ENCODE measurements around the gene CLECL1. TPM values are rescaled to one million over a fixed set of nuclear protein-coding genes. Genes with fewer than 3 reads are reported as not detected.

The CLECL1 gene
- total and polyA plus RNA-seq, 2 experiments from 2014 or later: not detected

GRCh38 chr12:9735601-9736000, 2.7 kb upstream of the CLECL1 start:
- DNase-seq (ENCODE audit: low spot score): no peak
- H3K4me1 ChIP-seq (ENCODE audit: insufficient read depth): peaks cover 6% of the 10 kb centered on the region
- peaks cover 3% of the 10 kb centered on the region for H3K27me3 Mint-ChIP-seq (ENCODE audit: insufficient read depth, low read depth, poor library complexity)
- H3K27ac Mint-ChIP-seq: no peak overlapping the region
- H3K79me2 ChIP-seq (replicated peaks; ENCODE audit: insufficient read depth): no peaks in the 10 kb centered on the region
- H3K9me3 Mint-ChIP-seq: no peaks in the 10 kb centered on the region
- no peaks in the 10 kb centered on the region for H3K4me1 Mint-ChIP-seq
- no peak overlapping the region for H3K4me3 Mint-ChIP-seq
- no peak for TF ChIP-seq ETS1 (IDR thresholded peaks at IDR 0.05)
- TF ChIP-seq EZH2 (IDR thresholded peaks at IDR 0.05; ENCODE audit: low read depth, unreplicated experiment): no peak
- TF ChIP-seq STAT1 (IDR thresholded peaks at IDR 0.05; ENCODE audit: unreplicated experiment): no peak
- TF ChIP-seq POLR2AphosphoS5 (IDR thresholded peaks at IDR 0.05; ENCODE audit: low read depth): no peak
- TF ChIP-seq ZNF114 (CRISPR knock-in tag; IDR thresholded peaks at IDR 0.05): no peak
- no peak for TF ChIP-seq ZNF462 (CRISPR knock-in tag; IDR thresholded peaks at IDR 0.05)
- no peak for TF ChIP-seq CREB1 (CRISPR knock-in tag; IDR thresholded peaks at IDR 0.05; ENCODE audit: low read depth)
- no peak for TF ChIP-seq REST (IDR thresholded peaks at IDR 0.05; ENCODE audit: unreplicated experiment)
- TF ChIP-seq ZNF331 (CRISPR knock-in tag; IDR thresholded peaks at IDR 0.05; ENCODE audit: low read depth): no peak
- no peak overlapping the region for H3K4me2 ChIP-seq
- no peaks in the 10 kb centered on the region for H3K36me3 ChIP-seq (ENCODE audit: insufficient read depth)
- peaks cover 5% of the 10 kb centered on the region; the same call in 1 of the 2 replicates for H3K9me2 ChIP-seq (ENCODE audit: insufficient read depth)
- H3K27me3 ChIP-seq (ENCODE audit: insufficient read depth): no peaks in the 10 kb centered on the region
- H3K4me3 ChIP-seq: no peak overlapping the region
- H2AFZ ChIP-seq: no peak overlapping the region
- ATAC-seq: no peak
- H3F3A ChIP-seq (replicated peaks; ENCODE audit: low read depth): no peaks in the 10 kb centered on the region
- no peaks in the 10 kb centered on the region for H3K36me3 Mint-ChIP-seq (ENCODE audit: low read depth)
- H4K20me1 ChIP-seq (replicated peaks; ENCODE audit: insufficient read depth): no peaks in the 10 kb centered on the region
- H3K27ac ChIP-seq (ENCODE audit: low read depth): no peak overlapping the region

Data from GM23338 (cell line).